PC-3 (cell line): ENCODE results near the gene PCDHGB1. TPM values are rescaled to one million over a fixed set of nuclear protein-coding genes. Genes with fewer than 3 reads are reported as not detected.
A peak's percentile ranks its signal among the peaks of the same experiment; 100 is the strongest.

Experiments
- ATAC-seq: fragments of 200-7000 bp; cut with Tn5 transposase; 2 replicates; pipeline ENCODE4 v1.9.1; 2020; ENCODE audit warnings: mild to moderate bottlenecking, moderate library complexity
- BruUV-seq: library from RNA; stranded (reverse); fragments of 400-500 nt; replicated peaks from 2 replicates; lab custom pipeline; 2021; lab: Mats Ljungman, UMichigan
- CTCF ChIA-PET: fragments of 300-600 bp; sonication (Branson Sonifier 250); formaldehyde crosslinking; loops from one replicate; lab custom pipeline; 2022; ENCODE audit warnings: antibody characterized with exemption; lab: Charles Lee
- POLR2A ChIA-PET: fragments of 300-600 bp; sonication (Branson Sonifier 250); formaldehyde crosslinking; loops from one replicate; lab custom pipeline; 2022; ENCODE audit warnings: antibody characterized with exemption; ENCODE audit not compliant: unreplicated experiment; lab: Charles Lee
- DNase-seq: peaks from one replicate; pipeline ENCODE4 v3.0.0-alpha.2; 2015
- H2AFZ ChIP-seq: fragments of 300-600 bp; sonication (generic); 2 replicates; pipeline ENCODE4 v1.6.0; 2016; ENCODE audit warnings: antibody characterized with exemption, low read length
- H3F3A ChIP-seq: fragments of 300-600 bp; sonication (generic); one replicate; pipeline ENCODE4 v1.6.0; 2017; ENCODE audit warnings: antibody characterized with exemption, low read length, control low read depth, mild to moderate bottlenecking; ENCODE audit not compliant: unreplicated experiment
- H3K27ac ChIP-seq: fragments of 300-600 bp; sonication (generic); 2 replicates; pipeline ENCODE4 v1.5.1; 2016; ENCODE audit warnings: mild to moderate bottlenecking, low read length
- H3K27me3 ChIP-seq: fragments of 300-600 bp; sonication (generic); 2 replicates; pipeline ENCODE4 v1.6.1; 2016; ENCODE audit warnings: low read length, mixed read lengths
- H3K36me3 ChIP-seq: fragments of 300-600 bp; sonication (generic); 2 replicates; pipeline ENCODE4 v1.6.1; 2016; ENCODE audit warnings: low read depth, mixed run types, low read length, mixed read lengths
- H3K4me1 ChIP-seq: fragments of 300-600 bp; sonication (generic); 2 replicates; pipeline ENCODE4 v1.5.1; 2016; ENCODE audit warnings: low read length; ENCODE audit not compliant: insufficient read depth
- H3K4me2 ChIP-seq: fragments of 300-600 bp; sonication (generic); 2 replicates; pipeline ENCODE4 v1.6.0; 2016; ENCODE audit warnings: low read length
- H3K4me3 ChIP-seq: fragments of 300-600 bp; sonication (generic); 2 replicates; pipeline ENCODE4 v1.5.1; 2016; ENCODE audit warnings: mild to moderate bottlenecking, low read length, mixed read lengths
- H3K79me2 ChIP-seq: fragments of 300-600 bp; sonication (generic); 2 replicates; pipeline ENCODE4 v1.6.1; 2017; ENCODE audit warnings: low read length, mixed read lengths
- H3K9ac ChIP-seq: fragments of 300-600 bp; sonication (generic); 2 replicates; pipeline ENCODE4 v1.6.0; 2016; ENCODE audit warnings: mild to moderate bottlenecking, low read length
- H3K9me2 ChIP-seq: fragments of 300-600 bp; sonication (generic); replicated peaks from 2 replicates; pipeline ENCODE4 v1.6.1; 2016; ENCODE audit warnings: mixed run types, low read length, mixed read lengths
- H3K9me3 ChIP-seq: fragments of 300-600 bp; sonication (generic); 2 replicates; pipeline ENCODE4 v1.6.1; 2016; ENCODE audit warnings: low read length, mixed read lengths
- H4K20me1 ChIP-seq: fragments of 300-600 bp; sonication (generic); 2 replicates; pipeline ENCODE4 v1.6.1; 2016; ENCODE audit warnings: low read length, mixed read lengths
- EZH2 ChIP-seq: fragments of 300-600 bp; sonication (generic); IDR thresholded peaks from one replicate; pipeline ENCODE4 v1.6.1; 2017; ENCODE audit warnings: antibody characterized with exemption, mild to moderate bottlenecking, low read length; ENCODE audit not compliant: unreplicated experiment
- EZH2phosphoT487 ChIP-seq: fragments of 300-600 bp; sonication (generic); IDR thresholded peaks from 2 replicates; pipeline ENCODE4 v1.6.1; 2018; ENCODE audit warnings: mild to moderate bottlenecking, antibody characterized with exemption, low read length, borderline replicate concordance
- intact Hi-C: fragments of 100-400 bp; cut with micrococcal nuclease; formaldehyde crosslinking; loops from 2 replicates; pipeline ENCODE4 v1.9.0; 2023
- total RNA-seq: library from RNA; depleted of rRNA; stranded (reverse); fragments of >200 nt; gene quantifications from 2 replicates; pipeline ENCODE4 v1.2.3, GENCODE V29; 2014
- TF ChIP-seq, protein P1 (sequence below): fragments of 300-600 bp; sonication (generic); conservative IDR thresholded peaks from 2 replicates; pipeline ENCODE4 v1.5.1; 2017; ENCODE audit warnings: antibody characterized with exemption, low read depth, mild to moderate bottlenecking, low read length

The PCDHGB1 gene
- total RNA-seq, 1 experiment from 2014 or later: 0.04 TPM

DNA sequence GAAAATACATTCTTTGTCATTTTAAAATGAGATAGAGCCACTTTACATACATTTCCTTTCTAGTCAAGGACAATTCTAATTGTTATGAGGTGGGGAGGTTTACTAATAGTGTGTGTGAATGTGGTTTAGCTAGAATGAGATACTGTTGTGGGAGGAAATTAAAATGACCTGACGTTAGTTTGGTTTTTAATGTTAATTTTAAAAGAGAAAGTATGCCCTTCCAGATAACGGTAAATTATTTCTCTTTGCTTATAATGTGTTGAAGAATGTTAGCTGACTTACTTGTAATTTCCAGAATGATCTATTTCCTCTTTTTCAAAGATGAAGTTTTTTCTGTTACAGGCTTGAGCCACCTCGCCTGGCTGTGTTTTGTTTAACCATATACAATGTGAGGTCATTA lies 27.6 kb upstream of the PCDHGB1 start:
- TF ChIP-seq EZH2phosphoT487: no peak
- no peak for TF ChIP-seq EZH2
- TF ChIP-seq, protein P1, sequence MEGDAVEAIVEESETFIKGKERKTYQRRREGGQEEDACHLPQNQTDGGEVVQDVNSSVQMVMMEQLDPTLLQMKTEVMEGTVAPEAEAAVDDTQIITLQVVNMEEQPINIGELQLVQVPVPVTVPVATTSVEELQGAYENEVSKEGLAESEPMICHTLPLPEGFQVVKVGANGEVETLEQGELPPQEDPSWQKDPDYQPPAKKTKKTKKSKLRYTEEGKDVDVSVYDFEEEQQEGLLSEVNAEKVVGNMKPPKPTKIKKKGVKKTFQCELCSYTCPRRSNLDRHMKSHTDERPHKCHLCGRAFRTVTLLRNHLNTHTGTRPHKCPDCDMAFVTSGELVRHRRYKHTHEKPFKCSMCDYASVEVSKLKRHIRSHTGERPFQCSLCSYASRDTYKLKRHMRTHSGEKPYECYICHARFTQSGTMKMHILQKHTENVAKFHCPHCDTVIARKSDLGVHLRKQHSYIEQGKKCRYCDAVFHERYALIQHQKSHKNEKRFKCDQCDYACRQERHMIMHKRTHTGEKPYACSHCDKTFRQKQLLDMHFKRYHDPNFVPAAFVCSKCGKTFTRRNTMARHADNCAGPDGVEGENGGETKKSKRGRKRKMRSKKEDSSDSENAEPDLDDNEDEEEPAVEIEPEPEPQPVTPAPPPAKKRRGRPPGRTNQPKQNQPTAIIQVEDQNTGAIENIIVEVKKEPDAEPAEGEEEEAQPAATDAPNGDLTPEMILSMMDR: no peak
- DNase-seq: no peak
- ChIA-PET CTCF (no interaction called here), POLR2A (no interaction called here)
- peaks cover 25% of the 10 kb centered on the region for H3K36me3 ChIP-seq
- H3K4me3 ChIP-seq: no peak overlapping the region
- H3F3A ChIP-seq: no peaks in the 10 kb centered on the region
- no peak overlapping the region for H2AFZ ChIP-seq
- no peak for ATAC-seq
- no TSS peak for BruUV-seq
- H3K27ac ChIP-seq: no peak overlapping the region
- H3K9me3 ChIP-seq: peaks cover 33% of the 10 kb centered on the region
- H3K4me1 ChIP-seq: no peaks in the 10 kb centered on the region
- H3K4me2 ChIP-seq: no peak overlapping the region
- H3K9ac ChIP-seq: no peak overlapping the region
- H3K27me3 ChIP-seq: no peaks in the 10 kb centered on the region
- H4K20me1 ChIP-seq: no peaks in the 10 kb centered on the region
- peaks cover 28% of the 10 kb centered on the region for H3K79me2 ChIP-seq
- intact Hi-C loops: no loop called here
- no peaks in the 10 kb centered on the region for H3K9me2 ChIP-seq

DNA sequence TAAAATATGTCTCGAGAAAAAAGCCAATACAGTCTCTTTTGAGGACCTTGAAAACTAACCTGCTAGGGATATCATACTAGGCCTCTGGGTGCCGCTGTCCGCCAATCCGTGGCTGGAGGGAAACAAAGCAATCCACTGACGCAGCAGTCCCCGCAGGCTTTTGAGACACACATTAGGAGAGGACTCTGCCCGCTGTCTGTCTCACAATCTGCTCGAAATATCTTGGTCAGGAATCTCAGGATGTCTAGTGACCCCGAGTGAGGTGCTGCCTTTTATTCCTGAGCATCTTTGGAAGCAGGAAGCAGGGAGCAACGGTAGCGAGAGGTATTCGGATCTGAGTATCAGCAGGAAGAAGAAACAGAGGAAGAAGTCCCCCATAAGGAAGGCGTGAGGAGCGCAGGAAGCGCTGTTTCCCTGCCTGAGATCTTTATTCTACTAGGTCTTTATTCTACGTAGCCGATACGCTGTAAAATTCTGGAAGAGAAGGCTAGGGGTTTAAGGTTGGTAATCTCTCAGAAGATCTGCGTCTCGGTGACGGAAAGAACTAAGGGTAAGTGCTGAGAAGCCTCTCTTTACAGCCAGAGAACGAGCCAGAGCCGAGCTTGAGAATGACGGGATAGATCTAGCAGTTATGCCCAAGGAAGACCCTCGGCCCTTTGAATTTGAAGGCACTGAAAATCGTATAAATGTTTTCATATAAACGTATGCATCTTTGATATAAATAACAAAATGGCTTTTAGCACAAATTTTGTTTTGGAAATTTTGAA lies 23.6 kb upstream of the PCDHGB1 start:
- ChIA-PET CTCF (no interaction called here), POLR2A (no interaction called here)
- Histone ChIP-seq H3K9ac (no peak overlapping the region), H3K36me3 (no peaks in the 10 kb centered on the region; the same call in 1 of the 2 replicates), H3F3A (no peaks in the 10 kb centered on the region), H3K4me1 (no peaks in the 10 kb centered on the region), H4K20me1 (no peaks in the 10 kb centered on the region), H3K9me3 (0 out of 2 replicates have a peak, but pooled peaks cover 10% of the 10 kb centered on the region), H3K4me2 (no peak overlapping the region), H3K9me2 (no peaks in the 10 kb centered on the region), H3K27ac (no peak overlapping the region), H3K79me2 (no peaks in the 10 kb centered on the region), H2AFZ (peak overlapping the region; percentile 30; the same call in 1 of the 2 replicates), H3K4me3 (no peak overlapping the region), H3K27me3 (no peaks in the 10 kb centered on the region)
- intact Hi-C loops: no loop called here
- TF ChIP-seq, protein P1: 0 out of 2 replicates have a peak, but pooled peaks have one; percentile 11
- no peak for TF ChIP-seq EZH2
- TF ChIP-seq EZH2phosphoT487: no peak
- peak; percentile 4 for DNase-seq
- BruUV-seq: no TSS peak
- ATAC-seq: no peak

DNA sequence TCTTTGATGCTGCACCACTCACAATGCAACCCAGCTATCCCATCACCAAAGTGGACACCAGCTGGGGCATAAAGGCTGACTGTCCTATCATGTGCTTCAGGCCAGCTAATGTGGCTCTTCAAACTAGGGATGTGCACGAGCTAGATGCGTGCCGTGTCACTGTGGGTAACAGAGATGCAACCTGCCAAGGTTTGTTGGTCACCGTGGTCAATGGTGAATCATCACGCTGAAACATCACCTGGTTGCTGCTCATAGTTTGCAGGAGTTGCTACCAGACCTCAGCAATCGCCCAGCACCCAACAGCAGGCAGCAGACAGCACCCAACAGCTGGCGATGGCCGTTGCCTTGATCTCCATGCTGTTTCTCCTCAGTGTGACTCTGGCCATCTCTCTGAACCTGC lies 21.7 kb upstream of the PCDHGB1 start:
- Histone ChIP-seq H3K79me2 (no peaks in the 10 kb centered on the region), H3F3A (no peaks in the 10 kb centered on the region), H3K4me3 (no peak overlapping the region), H3K27ac (no peak overlapping the region), H3K9me2 (no peaks in the 10 kb centered on the region), H3K27me3 (no peaks in the 10 kb centered on the region), H4K20me1 (no peaks in the 10 kb centered on the region), H3K36me3 (no peaks in the 10 kb centered on the region), H3K4me1 (no peaks in the 10 kb centered on the region), H3K9ac (no peak overlapping the region), H3K4me2 (no peak overlapping the region), H3K9me3 (0 out of 2 replicates have a peak, but pooled peaks cover 3% of the 10 kb centered on the region), H2AFZ (no peak overlapping the region)
- ATAC-seq (no peak), DNase-seq (peak; percentile 30)
- ChIA-PET CTCF (no interaction called here), POLR2A (interaction anchor here (0.6 kb wide), 1 partner anchor 236 kb away, joined by 3 read pairs; no protein-coding TSS in a partner anchor)
- TF ChIP-seq EZH2phosphoT487 (no peak), EZH2 (no peak)
- TF ChIP-seq, protein P1: no peak
- intact Hi-C loops: no loop called here
- no TSS peak for BruUV-seq
